SK-N-SH treated with all-trans-retinoic acid at 6 μM for 48 hours (cell line): ENCODE data around the gene CFAP20DC.

ENCODE experiments used
- ATAC-seq: fragments of 200-7000 bp; cut with Tn5 transposase; 3 replicates; pipeline ENCODE4 v1.9.1; 2020; ENCODE audit warnings: mild to moderate bottlenecking, moderate library complexity
- ARNTL ChIP-seq: fragments of 450-650 bp; formaldehyde crosslinking; IDR thresholded peaks from 2 replicates; pipeline ENCODE4 v1.5.0; 2020; ENCODE audit warnings: low read depth, mild to moderate bottlenecking, moderate library complexity, borderline replicate concordance
- BACH2 ChIP-seq: fragments of 250-450 bp; sonication (Bioruptor Pico); IDR thresholded peaks from 2 replicates; pipeline ENCODE4 v1.9.0; 2021; ENCODE audit warnings: mild to moderate bottlenecking, borderline replicate concordance
- ESRRG ChIP-seq: fragments of 250-450 bp; sonication (Bioruptor Pico); IDR thresholded peaks from 2 replicates; pipeline ENCODE4 v1.6.1; 2021; ENCODE audit warnings: mild to moderate bottlenecking
- GLIS3 ChIP-seq: fragments of 250-450 bp; sonication (Bioruptor Pico); IDR thresholded peaks from 2 replicates; pipeline ENCODE4 v1.5.0; 2020; ENCODE audit warnings: mild to moderate bottlenecking, moderate library complexity
- ISL1 ChIP-seq: fragments of 250-450 bp; sonication (Bioruptor Pico); IDR thresholded peaks from 2 replicates; pipeline ENCODE4 v2.1.2; 2022; ENCODE audit warnings: mild to moderate bottlenecking, moderate library complexity
- OSR1 ChIP-seq: fragments of 250-450 bp; sonication (Bioruptor Pico); IDR thresholded peaks from 2 replicates; pipeline ENCODE4 v1.8.0; 2022; ENCODE audit warnings: moderate library complexity, mild to moderate bottlenecking, inconsistent platforms
- RARB ChIP-seq: fragments of 250-450 bp; sonication (Bioruptor Pico); IDR thresholded peaks from 2 replicates; pipeline ENCODE4 v1.8.0; 2021; ENCODE audit warnings: mild to moderate bottlenecking, moderate library complexity
- SNAI2 ChIP-seq: fragments of 250-450 bp; sonication (Bioruptor Pico); IDR thresholded peaks from 2 replicates; pipeline ENCODE4 v1.5.0; 2020; ENCODE audit warnings: mild to moderate bottlenecking, moderate library complexity
- TCF4 ChIP-seq: fragments of 250-450 bp; sonication (Bioruptor Pico); IDR thresholded peaks from 2 replicates; pipeline ENCODE4 v1.8.0; 2021; ENCODE audit warnings: mild to moderate bottlenecking, moderate library complexity, borderline replicate concordance
- TOX ChIP-seq: fragments of 250-450 bp; sonication (Bioruptor Pico); IDR thresholded peaks from 2 replicates; pipeline ENCODE4 v1.8.0; 2021; ENCODE audit warnings: mild to moderate bottlenecking, moderate library complexity, borderline replicate concordance
- TSHZ2 ChIP-seq: fragments of 250-450 bp; sonication (Bioruptor Pico); IDR thresholded peaks from 2 replicates; pipeline ENCODE4 v1.5.0; 2020; ENCODE audit warnings: mild to moderate bottlenecking, moderate library complexity
- ZFP3 ChIP-seq: fragments of 250-450 bp; sonication (Bioruptor Pico); IDR thresholded peaks from 2 replicates; pipeline ENCODE4 v1.5.0; 2020; ENCODE audit warnings: mild to moderate bottlenecking, moderate library complexity
- ZFP30 ChIP-seq: fragments of 450-650 bp; formaldehyde crosslinking; IDR thresholded peaks from 2 replicates; pipeline ENCODE4 v1.5.0; 2022; ENCODE audit warnings: mild to moderate bottlenecking, moderate library complexity
- ZNF565 ChIP-seq: fragments of 450-650 bp; formaldehyde crosslinking; conservative IDR thresholded peaks from 2 replicates; pipeline ENCODE4 v1.5.0; 2020; ENCODE audit warnings: low read depth, mild to moderate bottlenecking, moderate library complexity
- ZNF8 ChIP-seq: fragments of 450-650 bp; formaldehyde crosslinking; IDR thresholded peaks from 2 replicates; pipeline ENCODE4 v1.5.0; 2020; ENCODE audit warnings: mild to moderate bottlenecking, moderate library complexity
- TF ChIP-seq, protein P1 (sequence below): fragments of 250-450 bp; sonication (Bioruptor Pico); IDR thresholded peaks from 2 replicates; pipeline ENCODE4 v1.8.0; 2021; ENCODE audit warnings: low read depth, mild to moderate bottlenecking, moderate library complexity, borderline replicate concordance
- TF ChIP-seq, protein P2 (sequence below): fragments of 250-450 bp; sonication (Bioruptor Pico); IDR thresholded peaks from 2 replicates; pipeline ENCODE4 v1.8.0; 2020; ENCODE audit warnings: mild to moderate bottlenecking, moderate library complexity, borderline replicate concordance

CFAP20DC gene

GRCh38 chr3:59023612-59024011 lies 26.2 kb downstream of the CFAP20DC start (continued):
- TF ChIP-seq TSHZ2 (no peak), TOX (CRISPR knock-in tag) (no peak), GLIS3 (CRISPR knock-in tag) (no peak), ZFP30 (CRISPR knock-in tag) (no peak), ARNTL (CRISPR knock-in tag) (no peak), SNAI2 (CRISPR knock-in tag) (no peak), ZNF565 (CRISPR knock-in tag) (no peak), TCF4 (CRISPR knock-in tag) (no peak), ISL1 (CRISPR knock-in tag) (no peak)
- TF ChIP-seq, protein P1, sequence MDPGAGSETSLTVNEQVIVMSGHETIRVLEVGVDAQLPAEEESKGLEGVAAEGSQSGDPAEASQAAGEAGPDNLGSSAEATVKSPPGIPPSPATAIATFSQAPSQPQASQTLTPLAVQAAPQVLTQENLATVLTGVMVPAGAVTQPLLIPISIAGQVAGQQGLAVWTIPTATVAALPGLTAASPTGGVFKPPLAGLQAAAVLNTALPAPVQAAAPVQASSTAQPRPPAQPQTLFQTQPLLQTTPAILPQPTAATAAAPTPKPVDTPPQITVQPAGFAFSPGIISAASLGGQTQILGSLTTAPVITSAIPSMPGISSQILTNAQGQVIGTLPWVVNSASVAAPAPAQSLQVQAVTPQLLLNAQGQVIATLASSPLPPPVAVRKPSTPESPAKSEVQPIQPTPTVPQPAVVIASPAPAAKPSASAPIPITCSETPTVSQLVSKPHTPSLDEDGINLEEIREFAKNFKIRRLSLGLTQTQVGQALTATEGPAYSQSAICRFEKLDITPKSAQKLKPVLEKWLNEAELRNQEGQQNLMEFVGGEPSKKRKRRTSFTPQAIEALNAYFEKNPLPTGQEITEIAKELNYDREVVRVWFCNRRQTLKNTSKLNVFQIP = no peak

GRCh38 chr3:59017617-59017984 lies 32.2 kb downstream of the CFAP20DC start:
- no peak for ATAC-seq
- no peak for TF ChIP-seq ESRRG (CRISPR knock-in tag)
- no peak for TF ChIP-seq ZFP3 (CRISPR knock-in tag)
- TF ChIP-seq OSR1 (CRISPR knock-in tag) = no peak
- TF ChIP-seq ZNF8 = no peak
- no peak for TF ChIP-seq TSHZ2
- TF ChIP-seq, protein P2, sequence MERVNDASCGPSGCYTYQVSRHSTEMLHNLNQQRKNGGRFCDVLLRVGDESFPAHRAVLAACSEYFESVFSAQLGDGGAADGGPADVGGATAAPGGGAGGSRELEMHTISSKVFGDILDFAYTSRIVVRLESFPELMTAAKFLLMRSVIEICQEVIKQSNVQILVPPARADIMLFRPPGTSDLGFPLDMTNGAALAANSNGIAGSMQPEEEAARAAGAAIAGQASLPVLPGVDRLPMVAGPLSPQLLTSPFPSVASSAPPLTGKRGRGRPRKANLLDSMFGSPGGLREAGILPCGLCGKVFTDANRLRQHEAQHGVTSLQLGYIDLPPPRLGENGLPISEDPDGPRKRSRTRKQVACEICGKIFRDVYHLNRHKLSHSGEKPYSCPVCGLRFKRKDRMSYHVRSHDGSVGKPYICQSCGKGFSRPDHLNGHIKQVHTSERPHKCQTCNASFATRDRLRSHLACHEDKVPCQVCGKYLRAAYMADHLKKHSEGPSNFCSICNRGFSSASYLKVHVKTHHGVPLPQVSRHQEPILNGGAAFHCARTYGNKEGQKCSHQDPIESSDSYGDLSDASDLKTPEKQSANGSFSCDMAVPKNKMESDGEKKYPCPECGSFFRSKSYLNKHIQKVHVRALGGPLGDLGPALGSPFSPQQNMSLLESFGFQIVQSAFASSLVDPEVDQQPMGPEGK (CRISPR knock-in tag) = no peak
- no peak for TF ChIP-seq ZNF565 (CRISPR knock-in tag)

DNA sequence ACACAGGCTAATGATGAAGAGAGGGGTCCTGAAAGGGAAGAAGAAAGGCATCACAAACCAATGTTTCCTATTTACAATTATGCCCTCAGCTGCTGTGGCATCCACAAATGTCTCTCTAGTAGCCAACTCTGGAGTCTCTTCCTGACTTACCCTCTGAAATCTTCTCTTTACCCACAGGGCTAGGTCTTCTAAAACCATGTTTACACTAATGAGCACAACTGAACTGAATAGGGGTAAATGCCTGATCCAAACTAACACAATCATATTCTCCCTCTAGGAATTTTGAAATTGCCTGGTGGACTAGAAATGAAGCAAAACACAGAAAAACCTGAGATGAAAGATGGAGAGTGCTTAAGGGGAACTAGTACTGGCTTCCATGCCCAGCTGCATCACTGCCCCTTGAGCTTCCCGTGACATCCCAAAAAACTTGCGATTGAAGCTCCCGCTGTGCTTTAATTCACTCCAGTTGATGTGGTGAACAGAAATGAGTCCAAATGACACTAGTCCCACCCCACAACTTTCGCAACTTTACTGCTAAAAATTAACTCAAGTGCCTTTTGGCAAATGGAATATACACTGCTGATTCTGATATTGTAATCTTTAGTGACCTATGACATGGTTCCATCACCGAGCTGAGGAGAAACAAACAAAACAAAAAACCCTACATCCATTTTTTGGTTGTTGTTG lies 32.8 kb downstream of the CFAP20DC start:
- no peak for ATAC-seq
- TF ChIP-seq TCF4 (CRISPR knock-in tag) (no peak), ZNF565 (CRISPR knock-in tag) (no peak), RARB (CRISPR knock-in tag) (no peak), BACH2 (CRISPR knock-in tag) (no peak), TOX (CRISPR knock-in tag) (no peak), GLIS3 (CRISPR knock-in tag) (no peak)

GRCh38 chr3:59013611-59014010 lies 36.2 kb downstream of the CFAP20DC start:
- no peak for TF ChIP-seq RARB (CRISPR knock-in tag)
- TF ChIP-seq, protein P1 = no peak

More at GRCh38 chr3:59013611-59014010, 36.2 kb downstream of the CFAP20DC start:
- no peak for ATAC-seq
